ENCODE measurements around the gene KRT77.

The KRT77 gene

GRCh38 chr12:52691076-52691840 lies 12.1 kb downstream of the KRT77 start:
- no peak for DNase-seq

GRCh38 chr12:52690351-52691075 lies 12.8 kb downstream of the KRT77 start:
- DNase-seq, result no peak

GRCh38 chr12:52689936-52690335 lies 13.4 kb downstream of the KRT77 start:
- DNase-seq, result no peak

- DNase-seq, result no peak
Observed at GRCh38 chr12:52689239-52689638, 14.1 kb downstream of the KRT77 start.

- DNase-seq, result no peak
Observed at GRCh38 chr12:52688481-52688880, 14.8 kb downstream of the KRT77 start.

GRCh38 chr12:52687497-52688385 lies 15.6 kb downstream of the KRT77 start:
- no peak for DNase-seq

GRCh38 chr12:52686756-52687487 lies 16.4 kb downstream of the KRT77 start:
- DNase-seq, result no peak

GRCh38 chr12:52686063-52686462 lies 17.3 kb downstream of the KRT77 start:
- no peak for DNase-seq

- no peak for DNase-seq
Observed at GRCh38 chr12:52685406-52685890, 17.9 kb downstream of the KRT77 start.

GRCh38 chr12:52684431-52684830 lies 18.9 kb downstream of the KRT77 start:
- DNase-seq, result no peak

GRCh38 chr12:52683575-52684300 lies 19.6 kb downstream of the KRT77 start:
- DNase-seq, result no peak

GRCh38 chr12:52682938-52683574 lies 20.3 kb downstream of the KRT77 start:
- no peak for DNase-seq

GRCh38 chr12:52682381-52682660 lies 21.0 kb downstream of the KRT77 start:
- no peak for DNase-seq

GRCh38 chr12:52681526-52682380 lies 21.6 kb downstream of the KRT77 start:
- no peak for DNase-seq

- no peak for DNase-seq
Observed at GRCh38 chr12:52680363-52680762, 23.0 kb downstream of the KRT77 start, which contains the start of gene KRT1. Gene KRT1 (minus strand): TSS chr12:52680407. CDS start chr12:52680348, 59 bp downstream.

- no peak for DNase-seq
Observed at GRCh38 chr12:52679875-52680274, 23.4 kb downstream of the KRT77 start.

- DNase-seq, result no peak
Observed at GRCh38 chr12:52677671-52678070, 25.7 kb downstream of the KRT77 start.

GRCh38 chr12:52677126-52677525 lies 26.2 kb downstream of the KRT77 start:
- DNase-seq, result no peak

- DNase-seq, result no peak
Observed at GRCh38 chr12:52676163-52676562, 27.2 kb downstream of the KRT77 start.

- DNase-seq, result no peak
Observed at GRCh38 chr12:52675301-52675701, 28.0 kb downstream of the KRT77 start.

GRCh38 chr12:52674433-52674775 lies 28.9 kb downstream of the KRT77 start:
- no peak for DNase-seq
